HT1080 (cell line): ENCODE results near the gene LALBA. TPM values are rescaled to one million over a fixed set of nuclear protein-coding genes. Genes with fewer than 3 reads are reported as not detected.
A peak's percentile ranks its signal among the peaks of the same experiment; 100 is the strongest.
"Not testable (repeated sequence)": the region's sequence is repeated elsewhere in the genome, so short reads cannot be mapped to it uniquely, and the experiment has no call there.

ENCODE experiments used
- DNase-seq: peaks from one replicate; pipeline ENCODE4 v3.0.0-alpha.2; 2015; ENCODE audit warnings: low read depth
- polyA plus RNA-seq, 2 experiments: library from polyadenylated mRNA; depleted of rRNA; stranded (reverse); fragments of >200 nt; gene quantifications; 2 replicates each; pipeline ENCODE4 v1.2.3, GENCODE V29; 2015
- total RNA-seq: library from RNA; depleted of rRNA; stranded (reverse); fragments of >200 nt; shearing (Covaris generic); gene quantifications from 2 replicates; pipeline ENCODE4 v1.2.3, GENCODE V29; 2014; rRNA removed

The LALBA gene
- 0.13 TPM in 1 of 2 replicates, not detected in the other for total RNA-seq
- not detected in 2 replicates for polyA plus RNA-seq (2015; cell fraction: cytosol; rRNA removed)
- not detected in 2 replicates for polyA plus RNA-seq (2015; cell fraction: nucleus; rRNA removed)

DNA sequence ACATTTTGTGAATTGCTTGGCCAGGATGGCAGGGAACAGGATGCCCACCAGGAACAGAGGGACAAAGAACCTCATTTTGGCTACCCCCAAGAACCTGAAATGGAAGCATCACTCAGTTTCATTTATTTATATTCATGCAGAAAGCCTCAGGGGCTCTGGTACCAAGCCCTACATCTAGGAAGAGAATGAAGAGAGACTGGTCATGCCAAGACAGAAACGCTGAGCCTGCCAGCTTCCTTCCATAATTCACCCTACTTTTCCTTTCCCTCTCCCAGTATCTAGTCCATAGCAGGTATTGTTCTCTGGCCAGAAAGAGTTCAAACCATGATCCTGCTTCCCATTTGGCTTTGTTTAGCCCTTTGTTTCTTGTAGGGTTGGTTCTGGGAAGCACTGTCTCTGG is at the start of gene LALBA:
LALBA (minus strand) TSS at position 101 of the 400 bp plus-strand sequence; CDS start at position 75, 26 bp downstream.
- DNase-seq = no peak

GRCh38 chr12:48618541-48618940 is 48.7 kb upstream of the LALBA start:
- peak; percentile 62 for DNase-seq

GRCh38 chr12:48615681-48616080 is 45.8 kb upstream of the LALBA start:
- DNase-seq = peak; percentile 44

DNA sequence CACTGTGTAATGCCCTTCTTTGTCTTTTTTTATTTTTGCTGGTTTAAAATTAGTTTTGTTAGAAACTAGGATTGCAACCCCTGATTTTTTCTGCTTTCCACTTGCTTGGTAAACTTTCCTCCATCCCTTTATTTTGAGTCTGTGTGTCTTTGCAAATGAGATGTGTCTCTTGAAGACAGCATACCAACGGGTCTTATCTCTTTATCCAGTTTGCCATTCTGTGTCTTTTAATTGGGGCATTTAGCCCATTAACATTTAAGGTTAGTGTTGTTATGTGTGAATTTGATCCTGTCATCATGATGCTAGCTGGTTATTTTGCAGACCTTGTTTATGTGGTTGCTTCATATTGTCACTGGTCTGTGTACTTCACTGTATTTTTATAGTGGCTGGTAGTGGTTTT is 43.5 kb upstream of the LALBA start:
- no peak for DNase-seq

DNA sequence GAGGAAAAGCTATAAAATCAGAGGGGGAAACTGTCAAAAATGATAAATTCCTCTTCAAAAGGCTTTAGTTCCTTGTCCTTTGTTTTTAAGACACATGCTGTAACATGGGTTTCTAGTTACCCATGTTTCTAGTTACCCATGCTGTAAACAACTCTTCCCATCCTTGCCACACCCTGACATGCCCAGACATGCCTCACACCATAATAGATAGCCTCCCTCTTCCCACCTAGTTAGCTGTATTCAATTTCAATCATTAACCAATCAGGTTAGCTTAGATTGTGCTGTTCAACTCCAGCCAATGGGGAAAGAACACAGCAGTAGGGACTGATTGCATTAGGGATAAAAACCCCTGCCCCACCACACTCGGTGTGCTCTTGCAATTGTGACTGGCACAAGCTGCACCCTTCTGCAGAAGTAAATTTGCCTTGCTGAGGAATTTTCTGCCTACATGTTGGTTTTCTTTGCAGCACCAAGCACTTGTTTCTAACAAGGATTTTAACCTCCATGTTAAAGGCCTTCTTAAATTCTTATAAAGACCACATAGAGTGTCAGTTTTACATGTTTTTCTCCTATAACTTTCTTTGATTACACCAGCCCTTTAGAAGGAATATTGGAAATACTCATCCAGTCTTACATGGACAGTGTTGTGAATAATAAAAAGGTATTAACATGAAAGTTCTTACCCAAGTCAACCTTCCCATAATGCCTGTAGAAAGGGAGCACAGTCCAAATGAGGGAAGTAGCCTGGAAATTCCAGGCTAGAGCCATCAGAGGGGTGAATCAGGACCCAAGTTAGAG is 32.5 kb upstream of the LALBA start:
- peak; percentile 32 for DNase-seq

DNA sequence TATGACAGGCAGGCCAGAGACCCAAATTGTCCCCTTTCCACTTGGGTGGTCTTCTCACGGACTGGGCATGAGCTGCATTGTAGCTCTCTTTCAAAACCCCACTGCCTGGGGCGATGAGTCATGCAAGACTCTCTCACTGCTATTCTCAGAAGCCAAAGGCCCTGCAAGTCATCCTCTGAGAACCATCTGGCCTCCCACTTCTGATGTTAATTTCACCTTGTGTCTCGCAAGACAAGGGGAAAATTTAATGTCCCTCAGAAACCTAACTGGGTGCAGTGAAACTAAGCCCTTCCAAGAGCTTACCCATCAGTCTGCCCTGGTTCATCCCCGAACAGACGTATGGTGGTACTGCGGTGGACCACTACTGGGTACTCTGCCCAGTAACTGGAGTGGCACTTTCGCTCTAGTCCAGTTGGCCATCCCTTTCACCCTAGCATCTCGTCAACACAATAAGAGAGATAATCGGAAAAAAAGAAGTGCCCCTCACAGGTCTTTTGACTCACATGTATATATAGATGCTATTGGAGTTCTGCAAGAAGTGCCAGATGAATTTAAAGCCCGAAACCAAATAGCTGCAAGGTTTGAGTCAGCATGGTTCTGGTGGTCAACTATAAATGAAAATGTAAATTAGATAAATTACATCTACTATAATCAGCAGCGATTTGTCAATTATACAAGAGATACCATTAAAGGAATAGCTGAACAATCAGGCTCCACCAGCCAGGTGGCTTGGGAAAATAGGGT is 31.3 kb upstream of the LALBA start:
- peak; percentile 47 for DNase-seq

- DNase-seq = no peak
Observed at GRCh38 chr12:48600552-48600951, 30.7 kb upstream of the LALBA start.

DNA sequence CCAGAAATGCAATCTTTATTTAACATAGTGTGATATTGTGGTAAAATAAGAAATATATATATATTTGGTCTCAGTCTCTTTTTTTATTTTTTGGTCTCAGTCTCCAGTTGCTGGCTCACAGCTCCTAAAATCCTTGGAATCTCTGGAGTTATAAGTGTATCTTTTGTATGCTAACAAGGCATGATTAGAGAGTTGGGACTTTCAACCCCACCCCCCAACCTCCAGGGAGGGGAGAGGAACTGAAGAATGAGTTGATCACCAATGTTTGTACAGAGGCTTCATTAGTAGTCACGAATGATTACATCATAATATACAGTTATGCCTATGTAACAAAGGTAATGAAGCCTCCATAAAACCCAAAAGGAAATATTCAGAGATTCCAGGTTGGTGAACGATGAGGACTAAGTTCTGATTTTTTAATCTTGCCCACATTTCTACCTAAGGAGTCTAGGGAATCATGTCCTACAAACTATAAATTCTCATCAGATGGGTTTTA is 22.8 kb upstream of the LALBA start:
- DNase-seq = no peak

GRCh38 chr12:48586361-48586760 is 16.5 kb upstream of the LALBA start:
- no peak for DNase-seq

DNA sequence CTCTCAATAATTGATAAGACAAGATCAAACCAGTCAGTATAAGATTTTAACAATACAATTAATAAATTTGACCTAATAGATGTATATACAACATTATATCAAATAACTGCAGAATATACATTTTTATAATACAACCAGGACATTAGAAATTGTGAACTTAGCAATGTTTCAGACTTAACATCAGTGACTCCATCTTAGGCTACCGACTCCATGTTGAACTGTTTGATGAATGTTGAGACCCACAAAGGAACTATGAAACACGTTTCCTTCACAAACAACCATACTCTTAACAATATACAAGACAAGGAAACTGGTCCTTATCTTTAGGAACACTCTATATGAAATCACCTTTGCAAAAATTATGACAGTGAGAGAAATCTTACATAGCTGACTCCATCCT is 13.9 kb upstream of the LALBA start:
- DNase-seq = no peak

- DNase-seq = peak; percentile 47
Observed at GRCh38 chr12:48580831-48581230, 11.0 kb upstream of the LALBA start.

DNA sequence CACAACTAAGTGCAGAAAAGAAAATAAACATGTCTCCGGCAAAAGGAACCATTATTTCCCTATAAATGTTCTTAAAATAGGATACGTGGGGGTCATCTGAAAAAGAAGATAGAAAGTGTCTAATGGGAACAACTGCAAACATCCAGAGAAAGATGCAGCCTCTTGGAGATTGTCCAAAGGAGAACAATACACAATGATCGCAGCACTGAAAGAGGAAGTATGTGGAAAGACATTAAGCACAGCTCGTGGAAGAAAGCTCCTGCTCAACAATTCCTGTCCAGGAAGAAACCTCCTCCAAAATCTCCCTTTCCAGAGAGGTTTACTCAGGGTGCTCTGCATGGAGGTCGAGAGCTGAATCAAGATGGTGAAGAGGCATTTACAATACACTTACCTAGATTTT is 2.5 kb upstream of the LALBA start:
- no peak for DNase-seq

DNA sequence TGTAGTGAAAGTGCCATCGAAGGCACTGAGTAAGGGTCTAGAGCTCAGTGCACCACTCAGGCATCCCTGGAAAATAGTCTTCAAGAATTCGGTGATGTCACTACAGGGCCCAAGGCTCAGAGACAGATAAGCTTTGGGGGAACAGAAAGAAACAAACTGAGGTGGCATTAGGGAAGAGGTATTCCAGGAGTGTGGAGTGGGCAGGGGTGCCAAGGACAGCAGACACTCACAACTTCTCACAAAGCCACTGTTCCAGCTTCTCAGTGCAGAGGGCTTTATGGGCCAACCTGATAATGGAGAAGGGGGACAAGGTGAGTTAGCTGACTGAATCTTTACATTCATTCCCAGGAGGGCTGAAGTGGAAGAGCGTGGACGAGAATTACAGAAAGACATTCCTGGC is 2.1 kb downstream of the LALBA start:
- DNase-seq = no peak

DNA sequence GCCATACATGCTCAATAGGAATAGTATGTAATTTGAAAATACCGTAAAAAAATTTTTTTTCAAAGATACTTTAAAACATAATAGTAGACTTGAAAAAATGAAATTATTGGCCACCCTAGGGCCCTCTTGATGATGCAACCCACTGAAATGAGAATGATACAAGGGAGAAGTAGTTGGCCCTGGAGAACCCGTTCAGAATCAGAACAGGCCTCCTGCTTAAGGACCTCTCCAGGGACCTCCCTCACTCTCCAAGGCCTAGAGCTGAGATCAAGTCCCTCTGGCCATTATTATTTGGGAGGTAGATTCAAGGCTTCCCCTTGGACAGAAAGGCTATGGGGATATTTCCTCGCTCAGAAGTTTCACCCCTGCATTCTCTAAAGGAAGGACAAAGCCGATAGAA is 11.9 kb downstream of the LALBA start:
- DNase-seq = no peak

DNA sequence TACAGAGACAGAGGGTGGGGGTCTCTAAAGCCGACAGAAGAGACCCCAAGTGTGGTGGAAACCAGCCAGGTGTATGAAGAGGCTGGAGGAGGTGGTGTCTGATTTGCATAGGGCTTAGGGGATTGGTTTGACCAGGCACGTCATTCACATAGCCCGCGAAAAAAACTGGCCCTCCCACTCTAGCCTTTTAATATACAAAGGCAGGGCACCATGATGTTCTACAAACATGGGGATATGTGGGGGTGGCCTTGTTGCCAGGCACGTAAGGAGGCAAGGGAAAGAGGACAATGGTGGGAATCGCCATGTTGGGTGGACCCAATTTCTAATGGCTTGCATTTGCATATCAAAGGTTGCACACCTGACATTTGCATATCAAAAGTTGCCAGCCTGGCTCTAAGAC is 13.2 kb downstream of the LALBA start:
- no peak for DNase-seq

GRCh38 chr12:48553666-48554343 is 16.0 kb downstream of the LALBA start:
- DNase-seq = peak; percentile 13

DNA sequence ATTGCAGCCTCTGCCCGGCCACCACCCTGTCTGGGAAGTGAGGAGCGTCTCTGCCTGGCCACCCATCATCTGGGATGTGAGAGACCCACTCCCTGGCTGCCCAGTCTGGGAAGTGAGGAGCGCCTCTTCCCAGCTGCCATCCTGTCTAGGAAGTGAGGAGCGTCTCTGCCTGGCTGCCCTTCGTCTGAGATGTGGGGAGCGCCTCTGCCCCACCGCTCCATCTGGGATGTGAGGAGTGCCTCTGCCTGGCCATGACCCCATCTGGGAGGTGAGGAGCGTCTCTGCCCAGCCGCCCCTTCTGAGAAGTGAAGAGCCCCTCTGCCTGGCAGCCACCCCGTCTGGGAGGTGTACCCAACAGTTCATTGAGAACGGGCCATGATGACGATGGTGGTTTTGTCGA is 18.2 kb downstream of the LALBA start:
- DNase-seq = not testable (repeated sequence)

GRCh38 chr12:48547012-48547411 is 22.8 kb downstream of the LALBA start:
- not testable (repeated sequence) for DNase-seq

DNA sequence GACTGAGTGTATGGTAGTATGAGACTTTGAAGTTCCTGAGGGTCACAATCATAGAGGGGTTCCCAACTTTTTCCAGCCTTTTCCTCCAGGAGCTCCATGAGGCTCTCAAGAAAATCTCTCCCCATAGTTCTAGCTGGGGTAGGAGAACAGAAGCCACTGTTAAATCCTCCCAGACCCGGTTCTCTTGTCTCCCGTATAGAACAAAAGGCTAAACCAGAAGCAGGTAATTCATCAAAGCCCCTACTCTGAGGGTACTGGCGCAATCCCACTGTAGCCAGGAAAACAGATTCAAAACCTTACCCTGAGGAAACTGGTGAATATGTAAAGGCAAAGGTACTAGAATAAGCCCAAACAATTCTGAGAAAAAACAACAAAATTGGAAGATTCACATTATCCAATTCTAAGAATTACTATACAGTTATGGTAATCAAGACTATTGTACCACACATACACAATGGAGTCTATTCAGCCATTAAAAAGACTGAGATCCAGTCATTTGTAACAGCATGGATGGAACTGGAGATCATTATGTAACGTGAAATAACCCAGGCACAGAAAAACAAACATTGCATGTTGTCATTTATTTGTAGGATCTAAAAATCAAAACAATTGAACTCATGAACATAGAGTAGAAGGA is 23.9 kb downstream of the LALBA start:
- DNase-seq = no peak

DNA sequence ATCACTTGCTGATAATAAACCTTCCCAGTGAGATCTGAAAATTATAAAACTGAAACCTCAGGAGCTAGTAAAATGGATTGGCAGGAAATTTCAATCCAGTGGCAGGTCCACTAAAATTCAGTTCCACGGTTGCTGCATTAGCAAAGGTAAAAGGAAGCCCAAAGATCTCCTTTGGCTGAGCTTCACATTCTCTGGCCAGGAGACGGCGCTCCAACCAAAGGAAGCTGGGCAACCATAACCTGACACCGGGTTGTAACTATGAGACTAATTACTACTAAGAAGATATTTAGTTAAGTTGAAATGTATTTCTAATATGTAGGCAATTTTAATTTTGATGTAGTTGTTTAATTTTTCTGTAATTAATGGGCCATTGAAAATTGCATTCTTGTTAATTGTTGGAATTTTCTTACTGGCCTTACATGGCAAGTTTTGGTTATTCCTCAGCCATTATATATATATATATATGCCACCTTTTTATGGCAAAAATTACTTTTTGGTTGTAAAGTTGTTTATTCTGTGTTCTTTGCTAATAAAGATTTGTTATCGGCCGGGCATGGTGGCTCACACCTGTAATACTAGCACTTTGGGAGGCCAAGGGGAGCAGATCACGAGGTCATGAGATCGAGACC is 27.4 kb downstream of the LALBA start:
- peak; percentile 34 for DNase-seq

DNA sequence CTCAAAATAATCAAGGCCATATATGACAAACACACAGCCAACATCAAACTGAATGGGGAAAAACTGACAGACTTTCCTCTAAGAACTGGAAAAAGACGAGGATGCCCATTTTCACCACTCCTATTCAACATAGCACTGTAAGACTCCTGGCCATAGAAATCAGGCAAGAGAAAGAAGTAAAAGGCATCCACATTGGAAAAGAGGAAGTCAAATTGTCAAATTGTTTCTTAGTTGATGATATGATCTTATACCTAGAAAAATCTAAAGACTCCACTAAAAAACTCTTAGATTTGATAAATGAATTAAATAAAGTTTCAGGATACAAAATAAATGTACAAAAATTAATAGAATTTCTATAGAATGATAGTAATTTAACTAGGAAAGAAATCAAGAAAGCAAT is 33.2 kb downstream of the LALBA start:
- no peak for DNase-seq
